H1 (cell line): Measurements from ENCODE around the gene PGBD5. TPM values are rescaled to one million over a fixed set of nuclear protein-coding genes. Genes with fewer than 3 reads are reported as not detected.

Experiments
- CTCF ChIA-PET: fragments of 300-600 bp; sonication (Branson Sonifier 250); formaldehyde crosslinking; loops from one replicate; lab custom pipeline; 2021; ENCODE audit not compliant: partially characterized antibody; lab: Charles Lee
- POLR2A ChIA-PET: fragments of 300-600 bp; sonication (Branson Sonifier 250); formaldehyde crosslinking; loops from one replicate; lab custom pipeline; 2021; ENCODE audit warnings: inconsistent platforms; ENCODE audit not compliant: partially characterized antibody; lab: Charles Lee
- DNase-seq, 2 experiments: peaks; one replicate each; pipeline versions ENCODE4 v3.0.0 to v3.0.0-alpha.2; 2010 to 2022; ENCODE audit warnings: low spot score in 2 of 2, low read depth in 1 of 2, mixed read lengths in 1 of 2
- FAIRE-seq: peaks from 2 replicates; lab custom pipeline; 2011; peaks lifted over from hg19 to GRCh38; lab: Jason Lieb, UNC
- H2AFZ ChIP-seq: 2 replicates; pipeline ENCODE4 v1.8.1; 2012; ENCODE audit warnings: low read length, inconsistent platforms
- H2AK5ac ChIP-seq: 2 replicates; pipeline ENCODE4 v1.6.1; 2013; ENCODE audit warnings: low read depth, low read length
- H2BK120ac ChIP-seq: replicated peaks from 2 replicates; pipeline ENCODE3; 2013; ENCODE audit warnings: low read depth, low read length, inconsistent platforms
- H2BK12ac ChIP-seq: 2 replicates; pipeline ENCODE4 v1.6.1; 2013; ENCODE audit warnings: low read depth, low read length
- H2BK15ac ChIP-seq: 2 replicates; pipeline ENCODE4 v1.6.1; 2013; ENCODE audit warnings: low read length
- H2BK20ac ChIP-seq: 2 replicates; pipeline ENCODE4 v1.6.1; 2013; ENCODE audit warnings: low read length
- H2BK5ac ChIP-seq: 2 replicates; pipeline ENCODE4 v1.6.1; 2013; ENCODE audit warnings: low read depth, low read length
- H3K14ac ChIP-seq: 2 replicates; pipeline ENCODE4 v1.6.1; 2013; ENCODE audit warnings: inconsistent platforms; ENCODE audit not compliant: insufficient read length
- H3K18ac ChIP-seq: 2 replicates; pipeline ENCODE4 v1.6.1; 2013; ENCODE audit warnings: low read length; ENCODE audit errors: extremely low read depth
- H3K23ac ChIP-seq: 2 replicates; pipeline ENCODE4 v1.6.1; 2013; ENCODE audit warnings: inconsistent platforms; ENCODE audit not compliant: insufficient read length
- H3K23me2 ChIP-seq: 2 replicates; pipeline ENCODE4 v1.6.1; 2013; ENCODE audit warnings: low read depth, low read length
- H3K27ac ChIP-seq: 2 replicates; pipeline ENCODE4 v1.6.1; 2011; ENCODE audit warnings: low read depth, low read length, inconsistent platforms
- H3K27me3 ChIP-seq, 4 experiments: replicated peaks in 1 of 4; 1 replicate in 1 of 4; 2 replicates in 3 of 4; pipeline versions ENCODE4 v1.6.1 to v1.8.1; 2011 to 2013; ENCODE audit warnings: low read length in 3 of 4, mild to moderate bottlenecking in 3 of 4, inconsistent platforms in 2 of 4, mixed read lengths in 2 of 4, moderate library complexity in 1 of 4; ENCODE audit not compliant: control insufficient read depth in 3 of 4, insufficient read depth in 3 of 4; ENCODE audit errors: extremely low read depth in 1 of 4
- H3K36me3 ChIP-seq, 4 experiments: 2 replicates each; pipeline versions ENCODE4 v1.6.1 to v1.8.1; 2011 to 2013; ENCODE audit warnings: mild to moderate bottlenecking in 4 of 4, low read length in 3 of 4, moderate library complexity in 2 of 4, control low read depth in 1 of 4, inconsistent platforms in 1 of 4; ENCODE audit not compliant: insufficient read depth in 4 of 4, control insufficient read depth in 2 of 4
- H3K4ac ChIP-seq: replicated peaks from 2 replicates; pipeline ENCODE3; 2013; ENCODE audit warnings: low read length, low read depth, mixed read lengths, inconsistent platforms; ENCODE audit not compliant: insufficient read length
- H3K4me1 ChIP-seq, 4 experiments: replicated peaks in 1 of 4; 1 replicate in 1 of 4; 2 replicates in 3 of 4; pipeline versions ENCODE4 v1.6.1 to v1.8.1; 2011 to 2013; ENCODE audit warnings: low read length in 3 of 4, inconsistent platforms in 2 of 4, mixed read lengths in 1 of 4; ENCODE audit not compliant: insufficient read depth in 4 of 4, control insufficient read depth in 3 of 4
- H3K4me2 ChIP-seq, 2 experiments: 2 replicates each; pipeline versions ENCODE4 v1.6.1 to v1.8.1; 2011 to 2013; ENCODE audit warnings: low read depth in 2 of 2, low read length in 2 of 2, control low read depth in 1 of 2, inconsistent platforms in 1 of 2, mild to moderate bottlenecking in 1 of 2; ENCODE audit not compliant: insufficient read depth in 1 of 2
- H3K4me3 ChIP-seq, 4 experiments: fragments of 200-600, 300-600 bp in 1 of 4; sonication (generic), shearing (Covaris generic), sonication (Bioruptor Twin) in 1 of 4; 2 replicates each; pipeline versions ENCODE4 v1.5.1 to v1.8.1; 2011 to 2016; ENCODE audit warnings: low read length in 4 of 4, low read depth in 3 of 4, control low read depth in 2 of 4, inconsistent platforms in 2 of 4, mild to moderate bottlenecking in 2 of 4, mixed read lengths in 1 of 4, moderate library complexity in 1 of 4; ENCODE audit not compliant: insufficient read depth in 2 of 4; ENCODE audit errors: extremely low read depth in 1 of 4
- H3K56ac ChIP-seq: replicated peaks from 2 replicates; pipeline ENCODE3; 2013; ENCODE audit warnings: low read depth, mild to moderate bottlenecking, mixed read lengths, low read length, inconsistent platforms; ENCODE audit not compliant: insufficient read length
- H3K79me1 ChIP-seq: 2 replicates; pipeline ENCODE4 v1.6.1; 2013; ENCODE audit warnings: low read depth, low read length, control low read depth
- H3K79me2 ChIP-seq, 2 experiments: 2 replicates each; pipeline versions ENCODE4 v1.6.1 to v1.8.1; 2012 to 2013; ENCODE audit warnings: low read length in 2 of 2, mild to moderate bottlenecking in 2 of 2, inconsistent platforms in 1 of 2; ENCODE audit not compliant: insufficient read depth in 2 of 2, control insufficient read depth in 1 of 2
- H3K9ac ChIP-seq, 4 experiments: replicated peaks in 1 of 4; 1 replicate in 1 of 4; 2 replicates in 3 of 4; pipeline versions ENCODE4 v1.6.1 to v1.8.1; 2011 to 2013; ENCODE audit warnings: low read depth in 3 of 4, low read length in 3 of 4, control low read depth in 2 of 4, mild to moderate bottlenecking in 2 of 4, moderate library complexity in 2 of 4, inconsistent platforms in 1 of 4; ENCODE audit errors: extremely low read depth in 1 of 4
- H3K9me3 ChIP-seq, 2 experiments: 2 replicates each; pipeline versions ENCODE4 v1.6.1 to v1.8.1; 2012 to 2013; ENCODE audit warnings: mild to moderate bottlenecking in 2 of 2, moderate library complexity in 2 of 2, control low read depth in 1 of 2, inconsistent platforms in 1 of 2, low read depth in 1 of 2, low read length in 1 of 2, mixed read lengths in 1 of 2; ENCODE audit not compliant: insufficient read depth in 2 of 2
- H4K20me1 ChIP-seq, 2 experiments: replicated peaks in 1 of 2; 2 replicates each; pipeline versions ENCODE3 to v1.8.1; 2011 to 2013; ENCODE audit warnings: inconsistent platforms in 2 of 2, low read length in 2 of 2, mild to moderate bottlenecking in 1 of 2; ENCODE audit not compliant: insufficient read depth in 2 of 2, control insufficient read depth in 1 of 2
- H4K5ac ChIP-seq: 2 replicates; pipeline ENCODE4 v1.6.1; 2013; ENCODE audit warnings: low read length, low read depth, mixed read lengths, inconsistent platforms; ENCODE audit not compliant: insufficient read length
- H4K8ac ChIP-seq: 2 replicates; pipeline ENCODE4 v1.8.0; 2013; ENCODE audit warnings: mild to moderate bottlenecking, moderate library complexity, low read length, inconsistent platforms; ENCODE audit not compliant: insufficient read depth; ENCODE audit errors: extremely low read depth
- H4K91ac ChIP-seq: replicated peaks from 2 replicates; pipeline ENCODE3; 2013; ENCODE audit warnings: low read length, mixed read lengths, inconsistent platforms; ENCODE audit not compliant: insufficient read length
- BACH1 ChIP-seq: IDR thresholded peaks from 2 replicates; pipeline ENCODE4 v1.6.1; 2012; ENCODE audit warnings: low read length, improper control_type of control experiment
- CBX5 ChIP-seq: fragments of 300-800, 300-1000 bp; sonication (generic); IDR thresholded peaks from 2 replicates; pipeline ENCODE4 v1.7.1; 2016; ENCODE audit warnings: antibody characterized with exemption, low read length, low read depth
- CHD2 ChIP-seq: IDR thresholded peaks from 2 replicates; pipeline ENCODE4 v1.6.1; 2012; ENCODE audit warnings: low read length, improper control_type of control experiment
- EGR1 ChIP-seq: IDR thresholded peaks from 2 replicates; pipeline ENCODE4 v1.6.1; 2011; ENCODE audit warnings: low read depth, low read length, borderline replicate concordance
- JUN ChIP-seq: IDR thresholded peaks from 2 replicates; pipeline ENCODE4 v1.6.1; 2011; ENCODE audit warnings: low read depth, mild to moderate bottlenecking, improper control_type of control experiment, low read length
- JUND ChIP-seq: IDR thresholded peaks from 2 replicates; pipeline ENCODE4 v1.6.1; 2011; ENCODE audit warnings: mild to moderate bottlenecking, improper control_type of control experiment, low read length
- KDM4A ChIP-seq: IDR thresholded peaks from one replicate; pipeline ENCODE4 v1.7.1; 2012; ENCODE audit warnings: low read depth, mild to moderate bottlenecking, moderate library complexity, low read length, inconsistent platforms; ENCODE audit not compliant: severe bottlenecking
- POU5F1 ChIP-seq: IDR thresholded peaks from 2 replicates; pipeline ENCODE4 v1.6.1; 2011; ENCODE audit warnings: low read depth, mild to moderate bottlenecking, low read length, moderate library complexity
- TAF1 ChIP-seq: IDR thresholded peaks from 2 replicates; pipeline ENCODE4 v1.6.1; 2011; ENCODE audit warnings: mild to moderate bottlenecking, low read depth, low read length
- TCF12 ChIP-seq: IDR thresholded peaks from 2 replicates; pipeline ENCODE4 v1.6.1; 2011; ENCODE audit warnings: low read depth, mild to moderate bottlenecking, low read length
- YY1 ChIP-seq: IDR thresholded peaks from 2 replicates; pipeline ENCODE4 v1.6.1; 2011; ENCODE audit warnings: low read depth, mild to moderate bottlenecking, low read length
- WGBS, 2 experiments: shearing (Covaris generic) in 1 of 2; methylation state at CpG; one replicate each; pipeline versions ENCODE4 v1.1.6 to v1.1.7; 2013 to 2015; ENCODE audit warnings: low lambda C conversion rate in 2 of 2, mixed read lengths in 2 of 2, inconsistent platforms in 1 of 2, low coverage in 1 of 2, missing lambda C conversion rate in 1 of 2; ENCODE audit not compliant: insufficient replicate concordance in 2 of 2, insufficient coverage in 1 of 2, insufficient read length in 1 of 2; ENCODE audit errors: extremely low coverage in 1 of 2, missing lambda C conversion rate in 1 of 2; 5-methylcytosine and 5-hydroxymethylcytosine counted together
- polyA plus RNA-seq, 7 experiments: library from polyadenylated mRNA; depleted of rRNA in 3 of 7; stranded (reverse) in 5 of 7; unstranded in 2 of 7; fragments of >200 nt in 5 of 7; fragments of 200-250 nt in 2 of 7; gene quantifications; 1 replicate in 5 of 7; 2 replicates in 1 of 7; 4 replicates in 1 of 7; pipeline versions ENCODE4 v1.2.1 to v1.2.3, GENCODE V29; 2011 to 2013; ENCODE audit warnings: missing spikeins in 2 of 7, mixed read lengths in 2 of 7
- total RNA-seq: library from RNA; stranded (reverse); fragmentation: NEBNext Ultra II Directional; extraction: Animal tissue kit (Norgen Biotek cat#: 25700); gene quantifications from 2 replicates; pipeline ENCODE4 v1.2.1, GENCODE V29; 2021

Gene PGBD5
- total and polyA plus RNA-seq, 2 of the 8 experiments (the other 6 are each of a cell fraction or from before 2014, with no cell fraction given) = 16.3 to 18.4 TPM

DNA sequence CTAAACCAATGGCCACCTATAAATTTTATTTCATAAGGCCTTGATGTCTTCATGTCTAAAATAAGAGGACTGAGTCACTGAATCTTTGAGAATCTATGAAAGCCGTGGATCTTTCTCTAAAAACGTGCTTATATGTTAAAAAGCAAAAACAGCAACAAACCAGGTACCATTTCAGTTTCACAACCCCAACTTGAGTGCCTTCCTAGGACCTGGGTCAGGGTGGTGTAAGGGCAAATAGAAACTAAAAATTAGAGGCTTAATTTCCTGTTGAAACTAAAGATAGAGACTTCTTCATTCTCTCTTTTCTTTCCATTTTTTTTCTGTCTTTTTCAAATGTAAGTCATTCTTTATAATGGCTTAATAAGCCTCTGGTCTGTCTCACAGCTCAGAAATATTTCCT, 27.2 kb upstream of the PGBD5 start:
- Histone ChIP-seq H3K14ac (no peak overlapping the region), H3K9ac (no peak overlapping the region), H3K27ac (no peak overlapping the region), H3K4me3 (no peak overlapping the region), H3K4me2 (no peak overlapping the region), H3K4ac (no peak overlapping the region), H3K4me1 (no peaks in the 10 kb centered on the region), H2BK20ac (no peak overlapping the region), H2AK5ac (no peak overlapping the region), H4K20me1 (no peaks in the 10 kb centered on the region), H3K23ac (no peak overlapping the region), H4K8ac (no peak overlapping the region), H3K18ac (no peak overlapping the region), H2BK120ac (no peak overlapping the region), H3K27me3 (no peaks in the 10 kb centered on the region), H2BK12ac (no peak overlapping the region), H3K56ac (no peak overlapping the region), H3K36me3 (no peaks in the 10 kb centered on the region), H2BK5ac (no peak overlapping the region), H3K9me3 (no peaks in the 10 kb centered on the region), H2BK15ac (no peak overlapping the region), H3K23me2 (no peaks in the 10 kb centered on the region), H3K79me2 (no peaks in the 10 kb centered on the region), H2AFZ (no peak overlapping the region), H4K91ac (no peak overlapping the region), H4K5ac (no peak overlapping the region), H3K79me1 (no peaks in the 10 kb centered on the region)
- CTCF ChIA-PET = no interaction called here
- POLR2A ChIA-PET = no interaction called here
- no peak for FAIRE-seq
- TF ChIP-seq CBX5 (no peak), KDM4A (no peak), CHD2 (no peak), EGR1 (no peak), TCF12 (no peak), POU5F1 (no peak), JUN (no peak), TAF1 (no peak), BACH1 (no peak), YY1 (no peak), JUND (no peak)
- 78% methylated on average over 2 of the region's 2 CpGs; no CpG with 5 or more reads in 1 of the 2 experiments for WGBS, 2 experiments
- DNase-seq = no peak
